CD4-positive, alpha-beta T cell treated with Interleukin-15 for 4 hours (primary cell): ENCODE results near the gene RWDD2A.
"Not testable (repeated sequence)": the region's sequence is repeated elsewhere in the genome, so short reads cannot be mapped to it uniquely, and the experiment has no call there.

Source experiments
- DNase-seq: peaks from one replicate; pipeline ENCODE4 v3.0.0-alpha.2; 2020; ENCODE audit warnings: low spot score

Gene RWDD2A

DNA sequence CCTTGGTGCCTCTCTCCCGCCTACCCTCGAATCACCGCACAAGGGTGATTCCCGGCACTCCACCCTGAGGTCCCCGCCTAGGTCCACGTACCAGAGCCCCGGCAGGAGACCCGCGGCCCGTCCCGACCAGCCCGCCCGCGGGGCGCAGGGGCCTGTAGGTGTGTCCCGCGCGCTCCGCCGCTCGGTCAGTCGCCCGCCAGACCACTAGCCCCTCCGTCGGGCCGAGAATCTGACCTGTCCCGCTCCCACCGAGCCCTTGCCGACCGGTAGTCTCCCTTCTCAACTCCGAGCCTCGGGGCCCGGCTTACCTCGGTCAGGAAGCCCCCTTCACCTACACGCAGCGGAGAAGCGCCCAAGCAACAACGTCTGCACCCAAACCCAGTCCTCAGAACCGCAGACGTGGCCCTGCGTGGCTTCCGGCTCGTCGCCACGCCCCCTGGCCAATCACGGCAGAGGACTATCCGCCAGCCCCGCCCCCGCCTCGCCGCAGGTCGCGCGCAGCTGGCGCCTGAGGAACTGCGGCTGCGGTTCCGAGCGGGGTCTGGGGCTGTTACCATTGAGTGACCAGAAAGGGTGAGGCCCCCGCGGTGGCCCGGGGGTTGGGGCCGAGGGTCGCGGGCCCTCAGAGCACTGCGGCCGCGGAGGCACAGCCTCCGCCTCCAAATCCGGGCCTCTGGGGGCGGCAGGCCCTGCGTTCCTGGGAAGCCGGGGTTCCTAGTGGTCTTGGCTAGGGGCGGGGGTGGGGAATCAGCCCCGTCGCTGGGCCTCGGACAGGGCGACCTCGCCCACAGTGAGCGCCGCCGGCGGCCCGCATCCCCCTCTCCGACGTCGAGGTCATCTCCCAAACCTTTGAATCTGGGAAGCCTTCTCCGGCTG lies at the start of gene RWDD2A, which contains the start of gene PGM3:
TSS of gene RWDD2A (plus strand) at position 487 of the 876 bp plus-strand sequence. CDS start 1,095 bp downstream, outside the sequence.
TSS of gene PGM3 (minus strand) at position 395 of the 876 bp plus-strand sequence. CDS start 2,253 bp downstream, outside the sequence.
- peak; percentile 83 for DNase-seq

DNA sequence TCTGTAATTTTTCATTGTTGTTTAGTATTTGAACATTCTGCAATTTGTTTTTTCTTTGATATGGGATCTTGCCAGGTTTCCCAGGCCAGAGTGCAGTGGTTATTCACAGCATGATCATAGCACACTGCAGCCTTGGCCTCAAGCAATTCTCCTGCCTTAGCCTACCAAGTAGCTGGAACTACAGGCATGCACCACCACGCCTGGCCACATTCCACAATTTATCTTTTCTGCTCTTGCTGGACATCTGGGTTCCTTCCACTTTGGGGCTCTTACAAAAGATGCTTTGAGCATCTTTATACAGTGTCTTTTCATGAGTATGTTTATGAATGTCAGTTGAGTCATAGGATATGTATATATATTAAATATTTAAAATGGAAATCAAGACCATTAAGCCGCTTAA lies 42.0 kb upstream of the RWDD2A start:
- no peak for DNase-seq

DNA sequence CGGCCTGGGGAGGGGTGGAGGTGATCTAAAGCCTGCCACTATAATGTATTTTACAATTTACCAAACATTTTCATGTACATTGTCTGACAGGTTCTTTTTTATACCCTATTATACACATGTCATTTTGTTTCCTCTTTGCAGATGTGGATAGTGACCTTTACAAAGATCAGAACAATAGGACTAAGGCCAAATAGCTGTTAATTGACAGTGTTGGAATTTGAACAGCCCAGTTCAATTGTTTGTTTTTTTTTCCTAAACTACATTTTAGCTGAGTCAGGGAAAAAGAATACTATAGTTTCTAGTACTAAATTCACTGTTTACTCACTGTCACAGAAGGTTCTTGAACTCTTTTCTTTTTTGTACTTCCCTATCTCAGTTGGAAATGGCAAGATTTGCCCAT lies 40.2 kb upstream of the RWDD2A start:
- no peak for DNase-seq

DNA sequence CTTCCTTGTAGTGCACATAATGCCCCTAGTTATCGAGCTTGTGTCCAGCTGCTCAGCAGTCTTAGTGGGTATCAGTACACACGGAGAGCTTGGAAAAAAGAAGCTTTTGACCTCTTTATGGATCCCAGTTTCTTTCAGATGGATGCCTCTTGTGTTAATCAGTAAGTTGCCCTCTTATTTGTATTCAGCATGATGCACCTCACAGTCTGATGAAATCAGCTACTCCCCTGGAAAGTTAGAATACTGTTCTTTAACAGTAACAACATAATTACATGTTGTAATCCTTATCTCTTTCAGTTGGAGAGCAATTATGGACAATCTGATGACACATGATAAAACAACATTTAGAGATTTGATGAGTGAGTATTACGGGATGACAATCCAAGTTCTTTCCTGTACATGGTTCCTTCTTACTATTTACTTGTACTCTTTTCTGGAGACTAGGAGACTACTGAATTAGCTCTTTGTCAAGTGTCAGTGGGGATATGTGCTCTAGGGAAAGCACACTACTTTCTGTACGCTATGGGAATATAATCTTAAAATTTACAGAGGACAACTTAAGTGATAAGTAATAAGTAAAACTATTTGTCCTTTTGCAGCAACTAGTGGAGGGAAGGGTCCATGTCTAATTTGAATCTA lies 39.2 kb upstream of the RWDD2A start:
- DNase-seq: no peak

DNA sequence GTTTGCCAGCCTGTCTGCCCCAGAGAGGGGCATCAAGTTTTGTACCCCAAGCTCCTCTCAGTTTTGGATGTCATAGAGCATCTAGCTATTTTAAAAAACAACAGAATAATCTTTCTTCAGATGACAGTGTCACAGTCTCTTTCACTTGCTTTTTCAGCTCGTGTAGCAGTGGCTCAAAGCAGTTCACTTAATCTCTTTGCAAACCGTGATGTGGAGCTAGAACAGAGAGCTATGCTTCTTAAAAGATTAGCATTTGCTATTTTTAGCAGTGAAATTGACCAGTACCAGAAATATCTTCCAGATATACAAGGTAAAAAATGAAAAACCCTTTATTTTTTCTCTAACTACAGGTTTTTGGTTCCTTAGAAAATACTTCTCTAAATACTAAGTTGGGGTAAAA lies 37.4 kb upstream of the RWDD2A start:
- DNase-seq: no peak

DNA sequence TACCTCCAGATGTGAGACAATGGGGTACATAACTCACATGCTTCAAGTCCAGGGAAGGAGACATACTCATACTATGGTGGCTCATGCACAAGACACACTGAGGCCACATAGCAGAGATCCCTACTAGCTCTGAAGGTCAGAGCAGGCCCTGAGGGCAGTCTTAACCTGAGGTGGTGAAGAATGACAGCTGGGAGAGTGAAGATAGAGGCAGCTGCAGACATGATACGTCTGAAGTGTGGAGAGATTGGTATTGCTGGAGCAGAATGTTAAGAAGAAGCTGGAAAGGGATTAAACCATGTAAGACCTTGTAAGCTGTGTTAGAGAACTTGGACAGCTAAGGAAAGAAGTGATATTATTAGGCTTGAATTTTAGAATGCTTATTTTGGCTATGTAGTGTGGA lies 33.0 kb upstream of the RWDD2A start:
- no peak for DNase-seq

DNA sequence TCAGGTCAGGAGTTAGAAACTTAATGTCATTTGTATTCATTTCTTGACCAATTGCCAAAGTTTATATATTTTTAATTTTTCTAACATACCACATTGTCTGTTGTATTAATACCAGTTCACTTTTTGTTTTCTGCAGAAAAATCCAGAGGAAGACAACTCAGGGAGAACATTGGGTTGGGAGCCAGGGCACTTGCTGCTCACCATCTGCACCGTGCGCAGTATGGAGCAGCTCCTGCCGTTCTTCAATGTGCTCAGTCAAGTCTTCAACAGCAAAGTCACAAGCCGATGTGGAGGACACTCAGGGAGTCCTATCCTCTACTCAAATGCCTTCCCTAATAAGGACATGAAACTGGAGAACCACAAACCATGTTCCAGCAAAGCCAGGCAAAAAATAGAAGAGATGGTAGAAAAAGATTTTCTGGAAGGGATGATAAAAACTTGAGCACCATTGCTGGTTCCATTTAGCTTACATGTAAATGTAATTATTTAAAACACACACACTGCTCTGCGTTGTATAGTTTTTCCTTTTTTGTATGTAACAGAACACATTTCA lies 25.4 kb upstream of the RWDD2A start:
- no peak for DNase-seq

DNA sequence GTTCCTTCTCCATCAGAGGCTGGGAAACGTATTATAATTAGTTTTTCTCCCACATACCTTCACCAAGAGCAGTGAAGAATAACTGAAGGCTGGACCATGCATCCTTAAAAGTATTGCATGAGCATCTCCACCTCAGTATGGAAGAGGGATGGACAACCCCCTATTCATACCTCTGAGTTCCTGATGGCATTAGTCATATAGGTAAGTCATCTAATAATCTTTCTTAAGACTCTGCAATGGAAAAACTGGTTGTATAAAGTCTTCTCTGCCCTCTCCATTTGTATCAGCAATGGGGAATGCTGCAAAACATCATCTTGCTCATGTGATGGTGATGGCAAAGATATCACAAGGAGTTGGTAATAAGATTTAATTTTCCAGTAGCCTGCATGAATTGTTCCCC lies 24.6 kb upstream of the RWDD2A start:
- DNase-seq: no peak

DNA sequence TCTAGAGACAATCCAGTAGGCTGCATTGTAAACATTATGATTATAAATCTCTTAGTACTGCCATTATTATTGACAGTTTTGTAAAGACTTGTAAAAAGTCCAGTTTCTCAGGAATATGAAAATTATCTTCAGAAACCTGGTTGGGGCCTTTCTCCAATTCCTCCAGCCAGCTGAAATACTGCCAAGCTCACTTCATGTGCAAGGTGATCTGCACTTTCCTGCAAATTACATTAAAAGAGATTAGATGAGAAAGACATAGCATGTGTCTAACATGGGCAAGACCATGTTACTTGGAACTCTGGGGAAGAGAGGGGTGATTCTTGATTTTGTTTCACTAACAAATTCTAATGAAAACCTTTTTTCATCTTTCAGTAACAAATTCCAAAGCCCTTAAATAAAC lies 24.1 kb upstream of the RWDD2A start:
- DNase-seq: no peak

DNA sequence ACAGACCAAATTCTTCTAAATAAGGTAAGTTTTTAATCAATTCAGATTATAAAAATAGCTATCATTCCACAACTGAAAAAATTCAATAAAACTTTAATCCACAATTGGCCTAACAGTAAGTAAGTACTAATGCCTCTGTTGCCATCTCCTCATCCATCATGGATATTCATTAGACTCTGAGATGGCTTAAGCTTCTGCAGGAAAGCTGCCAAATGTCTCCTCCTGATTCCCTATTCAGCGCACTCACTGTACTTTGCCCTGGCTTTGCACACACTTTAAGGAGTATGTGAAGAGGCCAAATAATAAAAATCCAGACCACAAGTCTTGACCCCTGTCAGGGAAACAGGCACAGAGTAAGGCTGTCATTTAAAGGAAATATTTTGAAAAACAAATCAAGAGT lies 23.6 kb upstream of the RWDD2A start:
- DNase-seq: no peak

DNA sequence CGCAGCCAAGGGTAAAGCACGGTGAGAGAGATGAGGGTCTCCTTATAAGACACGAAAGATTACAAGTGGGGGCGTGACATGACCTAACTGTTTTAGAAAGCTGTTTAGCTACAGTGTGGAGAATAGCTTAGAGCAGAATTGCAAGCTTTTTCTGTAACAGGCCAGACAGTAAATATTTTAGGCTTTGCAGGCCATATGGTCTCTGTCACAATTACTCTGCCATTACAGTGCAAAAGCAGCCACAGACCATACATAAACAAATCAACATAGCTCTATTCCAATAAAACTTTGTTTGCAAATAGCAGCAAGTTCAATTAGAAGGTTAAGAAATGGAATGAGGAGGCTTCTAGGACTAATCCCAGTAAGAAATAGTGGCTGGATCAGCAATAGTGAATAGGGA lies 16.9 kb upstream of the RWDD2A start:
- no peak for DNase-seq

DNA sequence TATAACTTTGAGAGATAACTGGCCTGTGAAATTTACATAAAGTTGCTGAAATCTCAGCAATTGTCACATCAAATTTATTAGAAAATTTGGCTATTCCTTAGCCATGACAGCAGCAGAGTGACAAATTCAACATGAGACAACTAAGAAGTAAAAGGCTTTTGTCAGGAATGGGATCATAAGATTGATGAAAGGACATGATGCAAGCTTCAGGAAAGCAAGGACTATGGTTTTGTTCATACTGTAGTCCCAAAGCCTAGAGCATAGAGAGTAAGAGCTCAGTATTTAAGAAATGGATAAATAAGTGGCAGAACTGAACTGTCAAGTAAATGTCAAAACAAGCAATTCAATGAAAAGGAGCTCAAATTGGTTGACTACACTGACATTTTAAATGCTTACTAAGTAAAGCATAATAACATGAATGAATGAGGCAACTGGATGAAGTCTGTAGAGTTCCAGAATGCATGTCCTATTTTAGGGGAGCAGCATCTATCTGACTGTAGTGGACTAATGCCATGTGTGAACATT lies 12.7 kb upstream of the RWDD2A start:
- no peak for DNase-seq

DNA sequence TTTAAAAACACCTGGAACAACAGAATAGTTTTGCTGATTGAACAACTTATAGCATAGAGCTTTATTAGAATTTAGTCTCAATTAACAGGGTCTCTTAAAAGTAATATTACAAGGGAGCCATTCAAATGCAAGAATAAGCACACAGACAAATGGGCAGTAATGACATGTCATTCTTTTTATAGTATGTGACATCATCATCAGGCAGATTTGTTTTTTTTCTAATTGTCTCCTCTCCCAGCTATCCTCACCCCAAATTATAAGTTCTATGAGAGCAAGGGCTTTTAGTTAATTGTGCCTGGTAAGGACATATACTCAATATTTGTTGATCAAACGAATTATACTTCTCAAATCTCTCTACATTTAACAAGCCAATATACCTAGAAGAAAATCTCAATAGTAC lies 11.0 kb upstream of the RWDD2A start:
- no peak for DNase-seq

DNA sequence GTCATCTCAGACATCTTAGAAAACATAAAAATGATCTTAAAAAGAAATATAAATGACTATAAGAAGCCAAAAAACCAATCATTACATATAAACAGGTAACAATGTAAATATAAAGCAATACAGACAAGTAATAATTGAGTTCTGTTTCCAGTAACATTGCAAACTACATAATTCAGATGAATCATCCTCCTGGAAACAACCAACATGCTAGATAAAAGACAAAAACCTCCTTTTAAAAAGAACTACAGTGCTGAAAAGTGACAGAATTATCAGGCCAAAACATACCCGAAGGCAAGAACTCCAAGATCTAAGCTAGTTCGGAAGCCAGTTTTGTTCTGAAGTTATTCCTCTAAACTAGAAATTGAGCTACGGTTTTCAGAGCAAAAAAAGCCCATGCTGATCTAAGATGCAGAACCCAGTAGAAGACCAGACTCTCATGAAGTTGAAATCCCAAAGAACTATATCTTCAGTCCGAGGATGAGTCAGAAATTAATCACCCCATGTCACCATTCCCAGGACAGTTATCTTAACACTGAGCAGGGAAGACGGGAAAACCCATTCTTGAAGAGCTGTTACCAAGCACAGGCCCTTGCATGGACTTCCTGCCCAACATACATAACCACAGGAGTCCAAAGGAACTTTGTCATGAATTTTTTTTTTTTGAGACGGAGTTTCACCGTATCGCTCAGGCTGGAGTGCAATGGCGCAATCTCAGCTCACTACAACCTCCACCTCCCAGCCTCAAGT lies 9.9 kb upstream of the RWDD2A start:
- no peak for DNase-seq

DNA sequence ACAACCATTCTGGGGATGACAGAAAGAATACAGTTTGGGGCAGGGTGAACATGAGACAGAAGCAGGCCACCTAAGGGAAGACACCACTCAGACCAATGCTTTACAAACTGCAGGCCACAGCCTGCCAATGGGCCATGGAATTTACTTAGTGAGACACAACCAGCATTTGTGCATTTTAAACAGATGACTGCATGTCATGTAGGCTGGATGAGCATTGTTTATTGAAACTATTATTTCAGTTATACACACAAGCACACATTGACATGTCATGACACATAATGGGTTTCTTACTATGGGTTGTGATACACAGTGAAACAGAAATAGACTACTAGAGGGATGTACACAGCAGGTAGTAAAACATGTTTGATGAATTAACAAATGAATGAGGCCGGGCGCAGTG lies 8.1 kb upstream of the RWDD2A start:
- no peak for DNase-seq

DNA sequence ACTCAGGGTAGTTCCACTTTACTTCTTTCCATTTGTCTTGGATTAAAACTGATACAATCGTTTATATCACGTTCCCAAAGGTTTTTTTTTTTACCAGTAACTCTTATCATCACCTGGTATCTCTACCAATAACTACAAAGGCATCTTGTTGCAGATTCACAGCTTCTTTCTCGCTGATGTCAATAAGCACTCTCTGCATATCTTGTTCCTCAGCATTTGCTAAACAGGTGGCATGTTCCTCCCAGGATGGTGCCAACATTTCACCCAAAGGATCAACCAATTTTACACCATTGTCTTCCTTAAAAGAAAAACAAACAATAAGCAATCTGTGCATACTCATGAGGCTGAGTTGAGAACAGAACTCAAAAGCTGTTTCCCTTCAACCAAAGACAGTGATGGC lies 4.7 kb upstream of the RWDD2A start:
- DNase-seq: no peak

DNA sequence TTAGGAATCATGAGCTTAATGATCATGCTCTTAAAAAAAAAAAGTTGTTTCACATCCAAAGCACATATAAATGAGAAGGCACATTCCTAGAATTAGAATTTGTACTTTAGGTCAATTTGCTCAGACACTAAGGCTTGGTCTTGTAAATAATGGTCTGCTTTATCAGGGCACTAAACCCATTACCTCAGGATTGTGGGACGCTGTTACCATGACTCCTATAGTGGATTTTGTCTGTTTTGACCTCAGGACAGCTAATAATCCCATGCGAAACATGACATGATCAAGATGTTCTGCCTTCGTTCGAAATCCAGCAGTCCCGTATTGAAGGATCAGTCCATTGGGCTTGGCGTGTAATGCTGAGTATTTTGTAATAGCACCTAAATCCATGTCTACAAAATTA lies 2.5 kb upstream of the RWDD2A start:
- DNase-seq: no peak

DNA sequence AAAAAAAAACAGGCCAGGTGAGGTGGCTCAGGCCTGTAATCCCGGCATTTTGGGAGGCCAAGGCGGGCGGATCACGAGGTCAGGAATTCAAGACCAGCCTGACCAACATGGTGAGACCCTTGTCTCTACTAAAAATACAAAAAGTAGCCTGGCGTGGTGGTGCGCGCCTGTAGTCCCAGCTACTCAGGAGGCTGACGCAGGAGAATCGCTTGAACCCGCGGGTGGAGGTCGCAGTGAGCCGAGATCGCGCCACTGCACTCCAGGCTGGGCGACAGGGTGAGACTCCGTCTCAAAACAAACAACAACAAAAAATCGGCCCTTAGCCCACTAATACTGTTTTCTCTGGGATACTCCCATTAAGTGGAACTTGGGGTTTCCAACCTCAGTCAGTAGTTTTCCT lies 1.2 kb upstream of the RWDD2A start:
- DNase-seq: not testable (repeated sequence)

DNA sequence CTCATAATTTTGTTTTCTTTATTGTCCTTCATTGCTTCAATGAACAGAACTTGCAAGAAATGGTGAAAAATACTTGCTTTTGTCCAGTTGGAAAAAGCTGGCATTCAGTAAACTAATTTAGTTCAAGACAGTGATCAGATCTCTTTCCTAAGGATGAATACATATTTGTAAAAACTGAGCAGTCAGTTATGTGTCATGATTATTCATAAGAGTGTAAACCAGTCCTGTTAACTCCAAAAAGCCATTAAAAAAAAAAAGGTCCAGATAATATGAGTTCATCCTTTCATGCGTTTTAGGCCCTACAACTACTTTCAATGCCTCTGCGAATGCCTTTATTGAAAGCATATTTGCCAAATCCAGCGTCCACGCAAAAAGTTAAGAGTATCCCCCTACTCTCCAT lies 701 bp upstream of the RWDD2A start:
- no peak for DNase-seq

DNA sequence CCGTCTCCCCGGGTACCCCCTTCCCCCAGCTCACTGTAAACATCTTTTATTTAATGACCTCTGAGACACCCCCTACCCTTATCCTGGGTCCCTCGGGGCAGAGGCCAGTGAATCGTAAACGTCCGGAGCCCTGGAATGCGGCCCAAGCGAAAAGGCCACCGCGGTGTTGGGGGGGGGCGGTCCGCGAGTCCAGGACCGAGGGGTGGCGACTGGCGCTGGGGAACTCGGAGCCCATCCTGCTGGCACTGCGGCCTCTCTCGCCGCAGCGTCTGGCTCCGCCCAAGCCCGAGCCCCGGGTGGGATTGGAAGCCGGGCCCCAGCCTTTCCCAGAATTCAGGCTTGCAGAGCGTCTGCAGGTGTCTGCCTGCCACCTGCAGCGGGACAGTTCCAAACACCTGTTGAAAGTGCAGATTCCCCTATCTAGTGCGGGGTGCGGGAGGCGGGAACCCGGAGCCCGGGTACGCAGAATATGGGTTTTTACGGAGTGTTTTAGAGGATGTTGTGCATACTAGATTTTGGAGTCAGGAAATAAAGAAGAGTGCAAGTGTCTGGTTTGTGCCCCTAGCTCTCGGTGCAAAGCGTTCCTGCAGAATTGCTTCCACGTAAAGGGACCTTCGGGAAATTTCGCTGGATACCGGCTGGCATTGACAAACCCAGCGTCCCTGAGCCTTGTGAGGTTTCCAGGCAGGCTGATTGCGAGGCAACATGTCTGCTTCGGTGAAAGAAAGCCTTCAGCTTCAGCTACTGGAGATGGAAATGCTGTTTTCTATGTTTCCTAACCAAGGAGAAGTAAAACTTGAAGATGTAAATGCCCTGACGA lies 800 bp downstream of the RWDD2A start:
- DNase-seq: peak; percentile 9

DNA sequence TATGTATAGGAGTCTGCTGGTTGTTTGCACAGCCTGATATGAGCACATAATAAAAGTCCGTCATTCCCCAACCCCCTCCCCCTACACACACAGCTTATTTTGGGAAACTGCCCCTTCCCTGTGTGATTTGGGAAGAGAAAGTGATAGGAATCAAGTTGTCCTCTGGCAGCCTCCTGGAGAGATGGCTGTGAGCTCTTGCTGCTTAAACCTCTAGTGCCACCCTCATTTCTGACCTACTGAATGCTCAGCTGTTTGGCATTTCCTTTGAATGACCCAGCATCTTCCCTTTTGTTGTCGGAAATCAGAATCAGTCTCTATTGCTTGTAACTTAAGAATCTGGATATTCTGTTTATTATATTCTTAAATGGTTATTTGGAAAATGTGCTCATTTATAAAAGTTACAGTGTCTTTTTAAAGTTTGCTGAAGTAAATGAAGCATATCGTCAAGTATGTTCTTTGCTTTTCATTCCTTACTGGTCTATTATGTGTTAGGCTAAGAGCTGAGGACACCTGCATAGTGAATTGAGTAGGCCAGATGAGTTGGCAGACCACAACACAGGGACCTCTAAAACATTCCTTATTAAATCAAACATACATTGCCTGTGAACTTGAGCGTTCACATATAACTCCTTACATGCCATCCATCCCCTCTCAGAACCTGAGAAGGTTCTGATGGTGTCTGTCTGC lies 5.5 kb downstream of the RWDD2A start:
- no peak for DNase-seq
